Umbilical cord (tissue), 2 donors: ENCODE results near the gene BLVRA. TPM values are rescaled to one million over a fixed set of nuclear protein-coding genes. Genes with fewer than 3 reads are reported as not detected.
"Not testable (repeated sequence)": the region's sequence is repeated elsewhere in the genome, so short reads cannot be mapped to it uniquely, and the experiment has no call there.

Experiments used
- DNase-seq: peaks from one replicate; pipeline ENCODE4 v3.0.0-alpha.2; 2015; ENCODE audit warnings: low spot score
- total RNA-seq: library from RNA; depleted of rRNA; stranded (reverse); fragments of >200 nt; gene quantifications from one replicate; pipeline ENCODE4 v1.2.3, GENCODE V29; 2014; ENCODE audit warnings: low replicate concordance; ENCODE audit not compliant: insufficient read depth

BLVRA gene
- total RNA-seq, 1 donor from 2014 or later: 10.4 TPM

DNA sequence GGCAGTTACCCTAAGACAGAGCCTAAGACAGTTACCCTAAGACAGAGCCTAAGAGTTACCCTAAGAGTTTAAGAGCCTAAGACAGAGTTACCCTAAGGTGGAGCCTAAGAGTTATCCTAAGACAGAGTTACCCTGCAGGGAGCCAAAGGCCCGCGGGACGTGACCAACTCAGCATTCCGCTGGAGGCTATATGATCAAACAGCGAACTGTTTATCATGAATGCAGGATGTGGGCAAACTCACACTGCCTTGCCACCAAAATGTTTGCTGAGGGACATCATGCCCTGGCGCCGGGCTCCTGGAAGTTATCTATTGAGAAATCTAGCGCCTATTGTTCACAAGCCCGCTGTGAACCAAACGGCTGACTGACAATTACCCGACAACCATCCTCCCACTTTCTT is 49.9 kb downstream of the BLVRA start:
- DNase-seq: no peak

DNA sequence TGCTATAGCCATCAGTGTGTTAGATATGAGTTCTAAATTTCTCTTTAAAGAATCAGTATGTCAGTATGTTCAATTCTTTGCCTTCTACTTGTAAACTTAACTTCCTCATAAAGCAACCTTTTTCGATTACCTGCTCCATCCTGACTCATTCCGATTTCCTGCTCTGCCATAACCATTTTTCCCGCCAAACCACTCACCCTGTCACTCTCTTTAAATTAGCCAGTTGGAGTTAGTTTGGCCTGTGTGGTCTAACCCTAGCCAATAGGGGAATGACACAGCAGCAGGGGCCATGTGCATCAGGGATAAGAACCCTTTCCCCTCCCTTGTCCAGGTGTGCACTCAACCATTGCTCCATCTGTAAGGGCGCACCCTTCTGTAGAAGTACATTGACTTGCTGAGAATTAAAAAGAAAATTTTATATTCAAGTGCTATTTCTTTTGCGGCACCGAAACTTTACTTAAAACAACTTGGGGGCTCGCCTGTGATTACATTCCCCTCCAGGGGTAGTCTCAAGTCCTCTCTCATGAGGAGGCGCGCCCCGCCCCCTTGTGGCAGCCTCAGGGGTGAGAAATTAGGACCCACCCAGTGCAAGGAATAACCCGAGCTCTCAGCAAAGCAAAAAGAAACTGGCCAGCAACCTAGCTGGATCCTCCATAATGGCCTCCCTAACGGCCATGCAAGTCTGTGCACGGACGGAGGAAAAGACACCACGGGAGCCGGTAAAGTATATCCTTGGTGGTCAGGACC is 51.9 kb downstream of the BLVRA start:
- DNase-seq: not testable (repeated sequence)

DNA sequence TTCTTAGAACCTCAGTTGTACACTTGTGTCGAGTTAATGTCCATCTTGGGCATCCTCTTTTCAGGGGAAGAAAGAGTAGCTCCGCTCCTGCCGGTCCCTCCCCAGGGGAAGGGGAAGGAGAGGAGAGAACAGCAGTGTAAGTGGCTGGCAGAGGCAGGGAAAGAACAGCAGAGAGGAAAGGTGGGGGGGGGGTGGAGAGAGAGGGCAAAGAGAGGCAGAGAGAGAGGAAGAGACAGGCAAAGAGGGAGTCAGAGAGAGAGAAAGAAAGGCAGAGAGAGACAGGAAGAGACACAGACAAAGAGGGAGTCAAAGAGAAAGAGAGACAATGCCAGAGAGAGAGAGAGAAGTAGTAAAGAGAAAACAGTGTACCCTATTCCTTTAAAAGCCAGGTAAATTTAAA is 56.9 kb downstream of the BLVRA start:
- no peak for DNase-seq

DNA sequence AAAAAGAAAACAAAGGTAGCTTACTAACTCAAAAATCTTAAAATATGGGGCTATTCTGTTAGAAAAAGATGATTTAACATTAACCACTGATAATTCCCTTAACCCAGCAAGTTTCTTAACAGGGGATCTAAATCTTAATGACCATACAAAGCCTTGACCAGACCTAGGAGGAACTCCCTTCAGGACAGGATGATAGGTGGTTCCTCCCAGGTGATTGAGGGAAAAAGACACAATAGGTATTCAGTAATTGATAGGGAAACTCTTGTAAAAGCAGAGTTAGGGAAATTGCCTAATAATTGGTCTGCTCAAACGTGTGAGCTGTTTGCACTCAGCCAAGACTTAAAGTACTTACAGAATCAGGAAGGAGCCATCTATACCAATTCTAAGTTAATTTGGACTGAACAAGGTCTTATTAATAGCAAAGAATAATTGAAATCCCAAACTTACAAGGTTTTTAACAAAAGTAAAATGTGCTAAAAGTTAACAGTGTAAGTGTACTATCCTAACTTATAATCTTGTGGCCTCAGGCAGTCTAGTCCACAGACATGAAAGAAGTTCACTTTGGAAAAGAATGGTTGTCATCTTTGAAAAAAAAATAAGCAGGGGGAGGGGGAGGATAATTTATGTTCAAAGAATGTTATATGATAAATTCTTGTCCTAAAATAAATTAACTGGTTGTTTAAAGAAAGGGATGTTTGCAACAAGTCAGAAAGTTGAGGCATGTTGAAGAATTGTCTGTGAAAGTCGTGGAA is 57.7 kb downstream of the BLVRA start:
- DNase-seq: not testable (repeated sequence)

DNA sequence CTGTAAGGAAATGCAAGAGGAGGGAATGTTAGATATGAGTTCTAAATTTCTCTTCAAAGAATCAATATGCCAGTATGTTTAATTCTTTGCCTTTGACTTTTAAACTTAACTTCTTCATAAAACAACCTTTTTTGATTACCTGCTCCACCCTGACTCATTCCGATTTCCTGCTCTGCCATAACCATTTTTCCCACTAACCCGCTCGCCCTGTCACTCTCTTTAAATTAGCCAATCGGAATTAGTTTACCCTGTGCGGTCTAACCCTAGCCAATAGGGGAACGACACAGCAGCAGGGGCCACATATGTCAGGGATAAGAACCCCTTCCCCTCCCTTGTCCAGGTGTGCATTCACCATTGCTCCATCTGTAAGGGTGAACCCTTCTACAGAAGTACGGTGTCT is 64.9 kb downstream of the BLVRA start:
- DNase-seq: not testable (repeated sequence)

DNA sequence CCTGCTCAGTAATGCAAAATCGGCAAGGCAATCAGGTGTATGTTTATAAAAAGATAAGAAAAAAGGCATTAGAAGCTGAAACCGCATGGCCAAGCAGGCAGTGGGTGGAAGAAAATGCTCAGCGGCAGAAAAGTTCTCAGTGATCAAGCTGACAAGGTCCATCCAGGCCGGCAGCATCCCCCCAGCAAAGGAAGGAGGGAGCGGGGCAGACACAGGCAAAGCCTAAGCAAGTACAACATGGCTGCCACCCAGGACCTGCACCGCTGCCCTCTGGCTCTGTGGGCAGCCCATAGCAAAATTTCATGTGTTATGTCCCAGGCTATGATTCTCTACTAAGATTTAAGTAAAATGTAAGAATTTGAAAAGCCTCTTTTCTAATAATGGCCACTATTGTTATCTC is 65.5 kb downstream of the BLVRA start:
- DNase-seq: no peak

DNA sequence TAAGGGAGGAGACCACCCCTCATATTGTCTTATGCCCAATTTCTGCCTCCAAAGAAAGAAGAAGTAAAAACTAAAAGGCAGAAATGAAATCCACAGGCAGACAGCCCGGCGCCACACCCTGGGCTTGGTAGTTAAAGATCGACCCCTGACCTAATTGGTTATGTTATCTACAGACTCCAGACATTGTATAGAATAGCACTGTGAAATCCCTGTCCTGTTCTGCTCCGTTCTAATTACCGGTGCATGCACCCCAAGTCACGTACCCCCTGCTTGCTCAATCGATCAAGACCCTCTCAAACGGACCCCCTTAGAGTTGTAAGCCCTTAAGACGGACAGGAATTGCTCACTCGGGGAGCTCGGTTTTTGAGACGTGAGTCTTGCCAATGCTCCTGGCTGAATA is 66.0 kb downstream of the BLVRA start:
- not testable (repeated sequence) for DNase-seq

DNA sequence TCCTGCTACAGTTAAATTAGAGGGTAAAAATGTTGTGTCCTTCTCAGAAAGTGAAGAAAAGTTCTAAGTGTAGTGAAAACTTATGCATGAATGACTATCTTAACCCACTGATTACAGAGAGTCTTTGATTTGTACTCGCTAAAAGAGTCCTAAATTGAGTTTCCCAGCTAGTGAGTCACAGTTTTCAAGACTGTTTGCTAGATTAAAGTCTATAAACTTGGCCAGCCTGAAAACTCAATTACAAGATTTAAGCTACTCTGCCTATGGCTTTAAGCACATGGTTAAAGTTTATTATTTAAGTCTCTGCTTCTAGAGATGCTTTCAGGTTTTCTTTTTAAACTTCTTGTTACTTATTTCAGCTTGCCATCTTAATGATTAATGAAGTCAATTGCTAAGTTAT is 66.5 kb downstream of the BLVRA start:
- DNase-seq: peak; percentile 15

DNA sequence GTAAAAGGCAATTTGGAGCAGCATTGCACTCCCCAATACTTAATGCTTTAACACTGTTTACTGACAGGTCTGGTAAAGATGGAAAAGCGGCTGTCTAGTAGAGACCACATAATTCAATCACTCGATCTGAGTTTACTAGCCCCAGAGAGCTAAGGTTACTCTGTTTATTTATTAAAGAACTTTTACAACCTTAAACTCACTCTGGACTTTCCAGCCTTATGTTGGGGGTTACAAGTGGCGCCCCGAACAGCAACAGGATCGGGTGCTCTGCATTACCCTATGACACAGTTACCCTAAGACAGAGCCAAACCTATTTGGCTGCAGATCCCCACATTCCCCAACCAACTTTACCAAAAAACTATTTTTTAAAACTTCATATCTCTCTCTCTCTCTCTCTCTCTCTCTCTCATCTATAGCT is 66.9 kb downstream of the BLVRA start:
- DNase-seq: no peak

DNA sequence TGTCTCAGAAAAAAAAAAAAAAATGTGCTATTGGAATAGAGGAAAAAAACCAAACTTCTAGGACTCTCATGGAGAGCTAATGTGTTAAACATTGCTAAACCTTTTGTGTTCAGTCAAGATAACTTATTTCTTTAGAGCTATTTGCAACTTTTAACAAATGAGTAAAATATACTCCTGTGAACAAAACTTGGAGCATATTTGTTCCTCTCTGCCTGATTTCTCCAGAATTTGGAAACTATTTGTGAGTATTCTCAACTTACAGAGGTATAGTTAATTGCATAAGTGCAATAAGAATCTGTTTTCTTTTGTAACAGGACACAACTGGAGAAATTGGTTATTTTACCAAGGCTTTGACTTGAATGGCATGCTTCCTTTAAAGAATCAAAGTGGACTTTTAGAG is 72.4 kb downstream of the BLVRA start:
- not testable (repeated sequence) for DNase-seq

DNA sequence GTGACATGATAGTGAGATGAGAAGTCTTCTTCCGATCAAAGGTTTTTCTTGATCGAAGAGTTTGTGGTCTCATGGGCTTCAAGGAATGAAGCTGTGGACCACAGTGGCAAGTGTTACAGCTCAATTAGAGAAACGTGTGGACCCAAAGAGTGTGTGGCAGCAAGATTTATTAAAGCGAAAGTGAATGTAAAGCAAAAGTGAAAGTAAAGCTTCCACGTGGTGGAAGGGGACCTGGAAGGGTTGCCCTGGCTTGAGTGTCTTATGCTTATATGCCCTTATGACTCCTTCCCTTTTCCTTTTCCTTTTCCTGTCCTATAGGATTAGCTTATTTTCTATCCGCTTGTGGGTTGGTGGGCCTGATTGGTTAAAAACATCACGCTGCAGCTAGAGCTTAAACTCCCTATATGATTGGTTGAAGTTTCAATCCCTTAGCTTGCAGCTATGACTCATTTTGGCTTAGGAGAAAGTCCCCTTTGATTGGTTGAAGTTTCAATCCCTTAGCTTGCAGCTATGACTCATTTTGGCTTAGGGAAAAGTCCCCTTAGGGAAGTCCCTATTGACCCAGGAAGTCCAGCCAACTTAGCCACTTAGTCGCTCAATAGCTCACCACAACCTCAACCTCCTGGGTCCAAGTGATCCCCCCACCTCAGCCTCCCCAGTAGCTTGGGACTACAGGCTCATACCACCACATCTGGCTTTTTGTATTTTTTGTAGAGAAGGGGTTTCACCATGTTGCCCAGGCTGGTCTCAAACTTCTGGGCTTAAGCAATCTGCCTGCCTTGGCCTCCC is 76.2 kb downstream of the BLVRA start:
- no peak for DNase-seq

DNA sequence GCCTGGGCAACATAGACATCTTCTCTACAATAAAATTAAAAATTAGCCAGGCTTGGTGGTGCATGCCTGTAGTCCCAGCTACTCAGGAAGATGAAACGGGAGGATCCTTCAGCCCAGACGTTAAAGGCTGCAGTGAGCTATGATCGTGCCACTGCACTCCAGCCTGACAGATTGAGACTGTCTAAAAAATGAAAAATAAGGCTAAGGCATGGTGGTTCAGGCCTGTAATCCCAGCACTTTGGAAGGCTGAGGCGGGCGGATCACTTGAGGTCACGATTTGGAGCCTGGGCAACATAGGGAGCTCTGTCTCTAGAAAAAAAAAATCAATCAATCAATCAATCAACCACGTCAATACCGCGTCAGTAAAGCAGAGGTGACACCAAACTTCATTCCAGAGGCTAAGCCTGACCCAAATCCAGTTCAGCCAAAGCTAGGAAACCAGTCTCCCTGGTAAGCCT is 79.8 kb downstream of the BLVRA start:
- no peak for DNase-seq

DNA sequence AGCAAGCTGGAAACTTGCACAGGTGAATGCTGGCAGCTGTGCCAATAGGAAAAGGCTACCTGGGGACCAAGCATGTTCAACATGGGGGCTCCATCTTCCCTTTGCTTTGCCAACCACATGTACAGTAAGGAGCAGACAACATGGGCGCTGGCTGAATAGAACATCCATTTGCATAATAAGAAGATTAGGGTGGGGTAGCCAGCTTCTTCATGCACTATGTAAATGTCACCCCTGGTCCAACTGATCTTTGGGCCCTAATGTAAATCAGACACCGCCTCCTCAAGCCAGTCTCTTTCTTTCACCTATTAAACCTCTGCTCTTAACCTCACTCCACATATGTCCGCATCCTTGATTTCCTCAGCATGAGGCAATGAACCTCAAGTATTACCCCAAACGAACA is 84.8 kb downstream of the BLVRA start:
- DNase-seq: no peak

DNA sequence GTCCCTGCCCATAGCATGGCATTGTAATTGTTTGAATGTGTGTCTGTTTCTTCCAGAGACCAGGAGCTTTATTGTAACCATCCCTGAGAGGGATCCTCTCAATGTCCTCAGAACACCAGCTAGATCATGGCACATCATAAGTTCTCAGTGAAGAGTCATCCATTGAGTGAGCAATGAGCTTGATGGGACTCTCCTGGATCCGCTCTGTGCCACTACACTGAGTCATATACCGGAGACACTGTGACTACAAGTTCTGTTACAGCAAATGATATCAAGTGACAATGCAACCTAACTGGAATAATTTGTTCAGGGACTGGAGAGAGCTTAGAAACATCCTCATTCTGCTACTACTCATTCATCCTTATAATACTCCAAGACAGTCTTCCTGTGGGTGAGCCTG is 85.8 kb downstream of the BLVRA start:
- DNase-seq: no peak

DNA sequence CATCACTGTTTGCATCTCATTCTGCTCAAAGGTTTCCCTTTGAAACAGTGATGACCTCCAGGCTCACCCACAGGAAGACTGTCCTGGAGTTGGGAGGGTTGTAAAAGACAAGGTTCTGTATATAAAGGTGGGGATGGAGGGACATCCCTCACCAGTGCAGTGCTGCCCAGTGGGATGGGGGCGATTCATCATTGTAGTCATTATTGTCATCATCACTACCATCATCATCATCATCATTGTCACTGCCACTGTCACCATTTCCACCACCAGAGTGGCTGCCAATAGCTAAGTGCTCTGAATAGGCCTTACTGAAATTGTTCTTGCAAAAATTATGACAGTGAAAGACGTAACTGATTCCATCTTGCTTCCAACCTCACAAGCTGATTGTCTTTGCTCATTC is 86.2 kb downstream of the BLVRA start:
- no peak for DNase-seq

DNA sequence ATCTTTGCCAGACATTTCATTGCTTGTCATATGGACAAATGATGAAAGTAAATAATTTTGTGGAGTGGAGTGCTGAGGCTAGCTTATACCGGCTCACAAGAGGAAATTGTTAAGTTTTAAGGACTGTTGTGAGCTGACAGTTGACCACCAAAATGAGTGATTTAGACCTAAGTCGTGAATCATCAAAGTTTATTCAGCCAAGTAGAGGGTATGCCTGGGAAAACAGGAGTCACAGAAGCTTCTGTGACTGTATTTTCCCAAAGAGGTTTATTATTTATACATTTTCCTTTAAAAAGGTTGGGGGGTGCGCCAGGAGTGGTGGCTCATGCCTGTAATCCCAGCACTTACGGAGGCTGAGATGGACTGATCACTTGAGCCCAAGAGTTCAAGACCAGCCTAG is 89.0 kb downstream of the BLVRA start:
- DNase-seq: no peak

DNA sequence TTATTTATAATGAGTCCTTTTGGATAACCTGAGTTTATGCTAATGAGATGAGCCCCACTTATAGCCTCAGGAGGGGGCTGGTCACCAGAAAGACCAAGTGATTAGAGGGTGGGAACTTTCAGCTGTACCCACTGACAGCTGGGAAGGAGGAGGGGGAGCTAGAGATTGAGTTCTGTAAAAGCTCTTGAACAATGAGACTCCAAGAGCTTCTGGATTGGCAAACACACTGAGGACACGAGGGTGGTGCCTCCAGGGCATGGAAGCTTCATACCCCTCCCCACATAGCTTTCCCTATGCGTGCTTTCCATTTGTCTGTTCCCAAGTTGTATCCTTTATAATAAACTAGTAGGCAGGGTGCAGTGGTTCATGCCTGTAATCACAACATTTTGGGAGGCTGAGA is 90.6 kb downstream of the BLVRA start:
- DNase-seq: no peak

DNA sequence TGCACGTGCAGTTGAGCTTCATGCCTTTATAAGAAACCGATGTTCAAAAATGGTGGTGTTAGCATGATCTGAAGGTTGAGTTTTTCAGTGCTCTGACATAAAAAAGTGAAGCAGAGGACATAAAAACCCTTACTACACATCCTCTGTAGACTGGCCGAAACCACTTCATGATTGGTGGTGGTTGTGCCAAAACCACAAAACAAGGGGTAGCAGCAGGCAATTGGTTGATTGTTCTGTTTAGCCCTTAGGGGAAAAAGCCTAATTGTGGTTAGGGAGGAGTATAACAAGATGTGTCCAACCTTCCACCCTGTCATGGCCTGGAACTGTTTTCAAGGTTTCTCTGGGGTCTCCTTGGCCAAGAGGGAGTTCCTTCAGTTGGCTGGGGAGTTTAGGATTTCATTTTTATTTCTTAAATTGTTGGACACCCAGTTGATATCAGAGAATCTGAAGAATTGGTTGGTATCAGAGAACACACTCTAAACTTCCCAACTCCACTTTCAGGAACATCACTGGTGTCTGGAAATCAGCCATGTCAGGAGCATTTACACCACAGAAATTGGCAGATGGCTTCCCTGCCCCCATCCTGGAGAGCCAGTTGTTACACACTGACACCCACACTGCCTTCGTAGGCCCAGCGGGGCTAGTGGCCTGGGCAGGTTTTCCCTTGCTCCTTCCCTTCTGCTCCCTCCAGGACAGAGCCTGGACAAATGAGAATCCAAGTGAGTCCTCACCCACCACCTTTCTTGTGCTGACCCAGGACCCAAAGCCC is 92.1 kb downstream of the BLVRA start:
- DNase-seq: no peak

DNA sequence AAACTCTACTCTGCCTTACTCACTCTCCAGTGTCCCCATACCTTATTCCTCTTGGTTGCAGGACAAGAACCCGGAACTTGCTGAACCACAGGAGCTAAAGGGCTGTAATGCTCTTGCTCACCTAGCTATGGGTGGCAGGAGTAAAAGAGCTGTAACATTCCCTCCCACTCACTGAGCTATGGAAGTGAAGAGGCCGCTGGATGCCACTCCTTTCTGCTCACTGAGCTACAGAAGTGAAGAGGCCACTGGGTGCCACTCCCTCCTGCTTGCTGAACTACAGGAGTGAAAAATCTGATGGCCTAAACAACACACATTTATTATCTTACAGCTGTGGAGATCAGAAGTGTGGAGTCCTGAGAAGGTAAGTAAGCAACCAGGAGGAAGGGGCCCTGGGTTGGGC is 93.3 kb downstream of the BLVRA start:
- DNase-seq: no peak

DNA sequence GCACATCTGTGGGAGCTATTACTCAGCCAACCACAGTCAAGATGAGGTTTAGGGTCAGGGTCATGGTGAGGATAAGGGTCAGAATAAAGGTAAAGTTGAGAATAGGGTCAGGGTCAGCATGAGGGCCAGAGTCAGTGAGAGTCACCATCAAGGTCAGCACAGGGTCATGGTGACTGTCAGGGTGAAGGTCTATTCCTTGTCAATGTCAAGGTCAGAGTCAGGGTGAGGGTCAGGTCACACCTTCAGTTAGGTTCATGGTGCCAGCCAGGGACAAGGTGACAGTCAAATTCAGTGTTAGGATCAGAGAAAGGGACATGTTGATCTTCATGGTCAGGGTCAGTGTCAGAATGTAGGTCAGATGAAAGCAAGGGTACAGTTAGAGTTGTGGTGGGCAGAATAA is 96.7 kb downstream of the BLVRA start:
- no peak for DNase-seq

DNA sequence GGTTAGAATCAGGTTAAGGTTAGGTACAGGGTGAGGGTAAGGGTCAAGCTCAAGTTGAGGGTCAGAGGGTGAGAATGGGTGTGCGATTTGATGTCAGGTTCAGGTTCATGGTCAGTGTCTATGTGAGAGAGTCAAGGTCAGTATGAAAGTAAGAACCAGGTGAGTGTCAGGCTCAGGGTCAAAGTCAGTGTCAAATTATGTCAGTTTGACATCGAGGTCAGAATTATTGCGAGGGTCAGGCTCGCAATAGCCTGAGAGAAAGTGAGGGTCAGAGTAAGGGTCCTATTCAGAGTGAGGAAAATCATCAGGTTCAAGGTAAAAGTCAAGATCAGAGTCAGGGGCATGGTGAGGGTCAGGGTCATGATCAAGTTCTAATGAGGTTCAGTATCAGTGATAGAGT is 97.8 kb downstream of the BLVRA start:
- DNase-seq: no peak
